HG02981 (cell line): Measurements from ENCODE around the gene TRIM41.
A peak's percentile ranks its signal among the peaks of the same experiment; 100 is the strongest.
"Not testable (repeated sequence)": the region's sequence is repeated elsewhere in the genome, so short reads cannot be mapped to it uniquely, and the experiment has no call there.

Experiments
- ATAC-seq: cut with Tn5 transposase; IDR thresholded peaks from one replicate; pipeline ENCODE4 v1.9.1; 2021; ENCODE audit warnings: mild to moderate bottlenecking, moderate library complexity; ENCODE audit not compliant: unreplicated experiment

TRIM41 gene

DNA sequence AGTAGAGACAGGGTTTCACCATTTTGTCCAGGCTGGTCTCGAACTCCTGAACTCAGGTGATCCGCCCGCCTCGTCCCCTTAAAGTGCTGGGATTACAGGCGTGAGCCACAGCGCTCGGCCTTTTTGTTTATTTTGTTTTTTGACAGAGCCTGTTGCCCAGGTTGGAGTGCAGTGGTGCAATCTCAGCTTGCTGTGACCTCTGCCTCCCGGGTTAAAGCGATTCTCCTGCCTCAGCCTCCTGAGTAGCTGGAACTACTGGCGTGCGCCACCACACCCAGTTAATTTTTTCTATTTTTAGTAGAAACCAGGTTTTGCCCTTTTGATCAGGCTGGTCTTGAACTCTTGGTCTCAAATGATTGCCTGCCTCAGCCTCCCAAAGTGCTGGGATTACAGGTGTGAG, 12.9 kb upstream of the TRIM41 start:
- not testable (repeated sequence) for ATAC-seq

DNA sequence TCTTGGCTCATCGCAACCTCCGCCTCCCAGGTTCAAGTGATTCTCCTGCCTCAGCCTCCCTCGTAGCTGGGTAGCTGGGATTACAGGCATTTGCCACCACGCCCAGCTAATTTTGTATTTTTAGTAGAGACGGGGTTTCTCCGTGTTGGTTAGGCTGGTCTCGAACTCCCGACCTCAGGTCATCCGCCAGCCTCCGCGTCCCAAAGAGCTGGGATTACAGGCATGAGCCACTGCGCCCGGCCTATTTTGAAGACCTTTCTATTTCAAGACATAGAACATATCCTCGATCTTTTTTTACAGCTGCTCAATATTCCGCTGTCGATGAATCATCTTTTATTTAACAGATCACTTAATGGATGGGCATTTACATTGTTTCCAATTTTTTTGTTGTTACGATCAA, 12.4 kb upstream of the TRIM41 start:
- not testable (repeated sequence) for ATAC-seq

DNA sequence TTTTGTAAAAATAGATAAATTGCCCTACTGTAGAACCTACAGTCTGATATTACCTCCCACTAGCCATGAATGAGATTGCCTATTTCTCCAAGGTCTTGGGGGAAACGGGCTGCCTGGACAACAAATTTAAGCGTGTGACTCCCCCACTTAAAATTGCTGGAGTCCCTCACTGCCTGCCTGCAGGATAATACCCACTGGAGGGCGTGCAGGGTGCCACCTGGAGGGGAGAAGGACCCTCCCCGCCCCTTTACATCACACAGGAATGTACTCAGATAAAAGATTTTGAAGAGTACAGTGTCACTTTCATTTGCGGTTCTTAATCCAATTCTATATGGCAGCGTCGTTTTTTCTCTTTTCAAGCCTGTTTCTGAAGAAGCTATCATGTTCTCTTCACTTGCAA, 11.9 kb upstream of the TRIM41 start:
- no peak for ATAC-seq

DNA sequence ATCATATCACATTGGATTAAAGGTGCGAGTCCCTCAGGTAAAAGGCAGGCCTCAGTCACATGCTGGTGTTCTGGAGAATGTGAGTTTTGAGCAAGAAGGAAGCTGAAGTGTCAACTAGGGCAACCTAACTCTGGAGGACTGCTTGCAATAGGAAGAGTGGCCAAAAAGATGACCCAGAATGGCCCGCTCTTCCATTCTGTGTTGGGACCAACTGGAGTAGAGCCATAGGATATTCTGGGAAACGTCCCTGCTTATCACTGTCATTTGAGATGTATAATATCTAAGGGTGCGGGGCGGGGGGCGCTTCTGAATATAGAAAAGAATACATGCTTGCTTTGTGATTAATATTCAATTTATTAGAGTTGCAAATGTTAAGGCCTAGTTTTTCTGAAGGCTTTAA, 11.0 kb upstream of the TRIM41 start:
- no peak for ATAC-seq

- no peak for ATAC-seq
These were observed 10.1 kb upstream of the TRIM41 start for GRCh38 chr5:181212934-181213333.

DNA sequence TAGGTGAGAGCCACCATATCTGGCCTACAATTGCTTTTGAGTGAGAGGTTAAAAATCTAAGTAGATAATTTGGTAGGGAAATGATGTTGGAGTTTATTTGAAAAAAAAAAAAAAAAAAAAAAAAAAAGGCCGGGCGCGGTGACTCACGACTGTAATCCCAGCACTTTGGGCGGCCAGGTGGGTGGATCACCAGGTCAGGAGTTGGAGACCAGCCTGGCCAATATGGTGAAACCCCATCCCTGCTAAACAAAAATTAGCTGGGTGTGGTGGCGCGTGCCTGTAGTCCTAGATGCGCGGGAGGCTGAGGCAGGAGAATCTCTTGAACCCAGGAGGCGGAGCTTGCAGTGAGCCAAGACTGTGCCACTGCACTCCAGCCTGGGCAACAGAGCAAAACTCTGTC, 8.8 kb upstream of the TRIM41 start:
- ATAC-seq: not testable (repeated sequence)

GRCh38 chr5:181215997-181216989, 6.8 kb upstream of the TRIM41 start:
- no peak for ATAC-seq

DNA sequence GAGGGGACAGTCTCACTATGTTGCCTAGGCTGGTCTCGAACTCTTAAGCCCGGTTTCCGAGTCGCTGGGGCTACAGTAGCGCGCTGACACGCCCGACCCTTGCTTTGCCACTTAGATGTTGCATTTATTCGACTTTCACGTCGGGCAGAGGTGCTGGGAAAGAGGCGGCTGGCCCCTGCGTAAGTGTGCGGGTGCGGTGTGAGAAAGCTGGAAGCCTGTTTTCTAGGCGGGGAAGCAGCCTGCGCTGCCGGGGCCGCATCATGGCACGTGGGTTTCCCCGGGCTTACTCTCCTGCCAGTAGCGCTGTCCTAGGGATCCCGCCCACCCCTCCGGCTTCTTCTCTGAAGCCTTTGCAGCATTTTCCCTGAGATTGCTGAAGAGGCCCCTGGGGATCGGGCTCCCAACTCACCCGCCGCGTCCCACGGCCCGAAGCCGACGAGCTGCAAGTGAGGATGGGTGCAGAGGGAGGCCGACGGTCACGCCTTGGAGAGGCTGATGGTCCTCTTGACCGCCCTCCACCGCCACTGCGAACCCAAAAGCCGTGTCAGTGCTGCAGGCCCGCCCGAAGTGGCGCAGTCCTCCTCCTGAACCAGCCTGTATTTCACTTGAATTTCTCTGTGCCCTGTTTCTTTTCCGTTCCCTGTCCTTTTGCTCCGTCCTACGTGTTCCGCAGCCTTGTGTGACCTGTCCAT, 5.8 kb upstream of the TRIM41 start:
- ATAC-seq: peak; percentile 15

GRCh38 chr5:181217803-181218062, 5.3 kb upstream of the TRIM41 start:
- peak; percentile 4 for ATAC-seq

DNA sequence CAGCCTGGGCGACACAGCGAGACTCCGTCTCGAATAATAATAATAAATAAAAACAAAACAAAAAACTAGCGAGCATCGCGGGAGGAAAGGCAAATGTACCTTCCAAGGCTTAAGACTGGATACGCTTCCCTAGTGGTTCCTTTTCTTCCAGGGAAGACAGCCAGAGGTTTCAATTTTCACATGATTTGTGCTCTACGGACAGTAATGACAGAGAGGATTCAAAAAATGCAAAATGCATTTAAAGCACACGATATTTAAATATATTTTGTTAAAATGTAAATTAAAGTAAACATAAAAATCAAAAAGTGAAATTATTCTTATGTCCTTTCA, 4.3 kb upstream of the TRIM41 start:
- no peak for ATAC-seq

- no peak for ATAC-seq
These were observed 3.6 kb upstream of the TRIM41 start for GRCh38 chr5:181219262-181220177.

- ATAC-seq: no peak
These were observed 2.9 kb upstream of the TRIM41 start for GRCh38 chr5:181220178-181220515.

DNA sequence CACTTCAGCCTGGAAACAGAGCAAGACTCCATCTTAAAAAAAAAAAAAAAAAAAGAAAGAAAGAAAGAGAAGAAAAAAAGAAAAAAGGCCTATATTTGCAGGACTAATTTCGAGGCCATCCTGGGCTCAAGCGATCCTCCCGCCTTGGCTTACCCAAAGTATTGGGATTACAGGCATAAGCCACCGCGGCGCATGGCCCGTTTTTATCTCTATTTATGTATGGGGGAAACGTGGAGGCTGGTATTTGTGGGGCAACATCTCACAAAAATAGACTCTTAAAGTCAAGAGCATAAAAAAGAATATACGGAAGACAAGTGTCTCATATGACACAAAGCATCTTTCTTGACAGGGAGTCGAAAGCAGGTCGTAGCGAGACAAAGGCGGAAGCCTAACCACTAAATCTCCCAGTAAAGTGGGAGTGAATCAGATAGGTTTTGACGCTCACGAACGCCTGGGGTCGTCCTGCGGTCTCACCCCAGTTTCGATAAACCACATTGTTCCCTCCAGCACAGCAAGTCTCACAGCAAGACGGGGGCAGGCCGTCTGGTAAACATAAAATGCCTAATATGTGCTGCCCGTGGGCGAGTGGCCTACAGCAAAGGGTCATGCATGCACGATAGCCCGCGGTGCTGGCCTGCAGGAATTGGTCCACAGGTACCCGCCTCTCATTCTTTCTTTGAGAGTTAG, 1.8 kb upstream of the TRIM41 start:
- no peak for ATAC-seq

DNA sequence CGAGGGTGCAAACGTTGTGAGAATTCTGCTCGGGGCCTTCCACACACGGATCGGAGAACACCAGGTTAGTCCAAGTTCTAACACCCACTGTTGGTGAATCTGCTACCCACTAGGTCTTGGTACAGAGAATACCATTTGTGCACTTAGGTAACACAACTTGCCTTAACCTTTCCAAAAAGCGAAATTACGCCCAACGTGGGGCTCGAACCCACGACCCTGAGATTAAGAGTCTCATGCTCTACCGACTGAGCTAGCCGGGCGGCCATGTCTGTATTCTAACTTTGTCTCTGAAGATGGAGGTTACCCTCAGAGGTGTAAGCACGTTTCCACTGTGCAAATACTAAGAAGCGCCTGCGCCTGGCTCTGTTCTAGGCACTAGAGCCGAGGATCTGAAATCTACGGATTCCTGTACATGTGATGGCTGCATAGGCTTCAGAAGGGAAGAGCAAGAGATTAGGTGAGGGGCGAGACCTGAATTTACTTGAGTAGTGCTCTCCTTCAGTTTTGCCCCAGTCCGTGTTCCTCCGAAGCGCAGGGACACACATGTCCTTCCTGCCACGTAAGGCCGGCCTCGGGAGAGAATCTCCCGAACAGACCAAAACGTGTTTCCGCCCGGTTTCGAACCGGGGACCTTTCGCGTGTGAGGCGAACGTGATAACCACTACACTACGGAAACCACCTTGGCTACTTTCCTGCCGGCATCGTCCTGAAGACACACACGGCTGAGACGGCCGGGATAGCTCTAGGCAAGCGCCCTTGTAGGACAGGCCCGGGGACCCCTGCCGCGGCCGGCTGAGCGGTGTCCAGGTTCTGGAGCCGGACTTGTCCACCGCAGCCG, 1.1 kb upstream of the TRIM41 start:
- peak; percentile 30 for ATAC-seq

GRCh38 chr5:181222630-181223057, 437 bp upstream of the TRIM41 start:
- no peak for ATAC-seq

- ATAC-seq: peak; percentile 1
These were observed 778 bp downstream of the TRIM41 start for GRCh38 chr5:181223729-181224389.

GRCh38 chr5:181224390-181225229, 1.5 kb downstream of the TRIM41 start:
- ATAC-seq: no peak

DNA sequence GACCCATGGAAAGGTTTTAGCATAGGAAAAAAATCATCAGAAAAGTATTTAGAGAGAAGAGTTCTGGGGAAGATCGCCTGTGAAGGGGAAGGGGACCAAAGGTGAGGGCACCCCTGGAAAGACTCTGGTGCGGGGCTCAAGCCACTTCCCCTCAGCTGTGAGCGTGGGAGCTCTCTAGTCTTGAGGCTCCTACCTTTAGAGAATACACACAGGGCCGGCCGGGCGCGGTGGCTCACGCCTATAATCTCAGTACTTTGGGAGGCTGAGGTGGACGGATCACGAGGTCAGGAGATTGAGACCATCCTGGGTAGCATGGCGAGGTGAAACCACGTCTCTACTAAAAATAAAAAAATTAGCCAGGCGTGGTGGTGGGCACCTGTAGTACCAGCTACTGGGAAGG, 6.9 kb downstream of the TRIM41 start:
- no peak for ATAC-seq

DNA sequence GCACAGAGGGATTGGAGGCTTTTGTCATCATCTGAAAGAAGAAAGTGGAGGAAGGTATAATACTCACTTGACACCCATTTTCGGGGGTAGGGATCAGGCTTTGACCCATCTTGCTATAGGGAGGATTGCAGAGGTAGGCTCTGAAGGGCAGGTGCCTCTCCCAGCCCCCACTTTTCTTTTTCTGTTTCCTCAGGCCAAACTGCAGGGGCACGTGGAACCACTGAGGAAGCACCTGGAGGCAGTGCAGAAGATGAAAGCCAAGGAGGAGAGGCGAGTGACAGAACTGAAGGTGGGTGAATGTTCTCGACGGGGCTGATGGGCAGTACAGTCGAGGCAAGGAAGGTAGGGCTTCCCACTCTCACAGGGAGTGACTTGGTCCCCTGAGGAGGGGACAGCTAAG, 7.5 kb downstream of the TRIM41 start:
- ATAC-seq: no peak
